HFFc6 (cell line): ENCODE results near the gene BICDL1. TPM values are rescaled to one million over a fixed set of nuclear protein-coding genes. Genes with fewer than 3 reads are reported as not detected.

ENCODE experiments used
- DNase-seq: peaks from one replicate; pipeline ENCODE4 v3.0.0-alpha.2; 2018
- H3K27ac Mint-ChIP-seq: 2 replicates; pipeline ENCODE4 v1.8.0; 2020; ENCODE audit warnings: mild to moderate bottlenecking, mixed read lengths
- H3K27me3 Mint-ChIP-seq: 2 replicates; pipeline ENCODE4 v1.8.0; 2021; ENCODE audit warnings: mild to moderate bottlenecking, moderate library complexity, mixed read lengths; ENCODE audit not compliant: insufficient read depth
- H3K36me3 Mint-ChIP-seq: 2 replicates; pipeline ENCODE4 v1.8.0; 2021; ENCODE audit warnings: low read depth, mixed read lengths
- H3K4me1 Mint-ChIP-seq: 2 replicates; pipeline ENCODE4 v1.8.0; 2020; ENCODE audit warnings: low read depth, mixed read lengths
- H3K4me3 Mint-ChIP-seq: 2 replicates; pipeline ENCODE4 v1.8.0; 2020; ENCODE audit warnings: mild to moderate bottlenecking, moderate library complexity, mixed read lengths
- H3K9me3 Mint-ChIP-seq: 2 replicates; pipeline ENCODE4 v1.8.0; 2020; ENCODE audit warnings: mild to moderate bottlenecking, mixed read lengths
- total RNA-seq, 6 experiments: library from RNA; stranded (reverse); fragmentation: NEBNext Ultra II Directional; extraction: Animal tissue kit (Norgen Biotek cat#: 25700); gene quantifications; 2 replicates in 1 of 6; 3 replicates in 5 of 6; pipeline ENCODE4 v1.2.3, GENCODE V29; 2021
- TF ChIP-seq, protein P1 (sequence below): fragments of 200-600 bp; sonication (generic); IDR thresholded peaks from 2 replicates; pipeline ENCODE4 v1.5.0; 2021; ENCODE audit warnings: antibody characterized with exemption, mild to moderate bottlenecking

Gene BICDL1
- total RNA-seq, 6 experiments from 2014 or later = 0.05 TPM; not detected in 5

DNA sequence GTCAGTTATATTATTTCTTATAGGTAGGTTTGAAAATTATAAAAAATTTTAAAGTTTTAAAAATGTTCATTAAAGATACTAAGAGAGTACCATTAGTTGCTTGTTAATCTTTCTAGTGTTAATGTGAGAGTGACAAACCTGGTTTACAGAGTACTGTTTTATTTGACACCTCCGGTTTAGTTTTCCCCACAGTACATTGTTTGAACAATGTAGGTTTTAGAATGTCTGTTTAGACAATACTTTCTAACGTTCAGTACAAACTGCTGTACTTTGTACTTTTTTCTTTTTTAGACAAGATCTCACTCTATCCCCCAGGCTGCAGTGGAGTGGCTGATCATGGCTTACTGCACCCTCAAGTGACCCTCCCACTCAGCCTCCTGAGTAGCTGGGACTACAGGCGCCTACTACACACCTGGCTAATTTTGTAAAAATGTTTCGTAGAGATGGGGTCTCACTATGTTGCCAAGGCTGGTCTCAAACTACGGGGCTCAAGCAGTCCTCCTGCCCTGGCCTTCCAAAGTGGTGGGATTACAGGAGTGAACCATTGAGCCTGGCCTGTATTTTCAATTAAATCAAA, 3.2 kb downstream of the BICDL1 start:
- TF ChIP-seq, protein P1, sequence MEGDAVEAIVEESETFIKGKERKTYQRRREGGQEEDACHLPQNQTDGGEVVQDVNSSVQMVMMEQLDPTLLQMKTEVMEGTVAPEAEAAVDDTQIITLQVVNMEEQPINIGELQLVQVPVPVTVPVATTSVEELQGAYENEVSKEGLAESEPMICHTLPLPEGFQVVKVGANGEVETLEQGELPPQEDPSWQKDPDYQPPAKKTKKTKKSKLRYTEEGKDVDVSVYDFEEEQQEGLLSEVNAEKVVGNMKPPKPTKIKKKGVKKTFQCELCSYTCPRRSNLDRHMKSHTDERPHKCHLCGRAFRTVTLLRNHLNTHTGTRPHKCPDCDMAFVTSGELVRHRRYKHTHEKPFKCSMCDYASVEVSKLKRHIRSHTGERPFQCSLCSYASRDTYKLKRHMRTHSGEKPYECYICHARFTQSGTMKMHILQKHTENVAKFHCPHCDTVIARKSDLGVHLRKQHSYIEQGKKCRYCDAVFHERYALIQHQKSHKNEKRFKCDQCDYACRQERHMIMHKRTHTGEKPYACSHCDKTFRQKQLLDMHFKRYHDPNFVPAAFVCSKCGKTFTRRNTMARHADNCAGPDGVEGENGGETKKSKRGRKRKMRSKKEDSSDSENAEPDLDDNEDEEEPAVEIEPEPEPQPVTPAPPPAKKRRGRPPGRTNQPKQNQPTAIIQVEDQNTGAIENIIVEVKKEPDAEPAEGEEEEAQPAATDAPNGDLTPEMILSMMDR = no peak
- no peaks in the 10 kb centered on the region for H3K36me3 Mint-ChIP-seq
- H3K4me1 Mint-ChIP-seq = peaks cover 8% of the 10 kb centered on the region; the same call in 1 of the 2 replicates
- H3K27me3 Mint-ChIP-seq = peaks cover 22% of the 10 kb centered on the region
- no peak for DNase-seq
- no peak overlapping the region for H3K4me3 Mint-ChIP-seq
- H3K27ac Mint-ChIP-seq = no peak overlapping the region
- no peaks in the 10 kb centered on the region for H3K9me3 Mint-ChIP-seq

DNA sequence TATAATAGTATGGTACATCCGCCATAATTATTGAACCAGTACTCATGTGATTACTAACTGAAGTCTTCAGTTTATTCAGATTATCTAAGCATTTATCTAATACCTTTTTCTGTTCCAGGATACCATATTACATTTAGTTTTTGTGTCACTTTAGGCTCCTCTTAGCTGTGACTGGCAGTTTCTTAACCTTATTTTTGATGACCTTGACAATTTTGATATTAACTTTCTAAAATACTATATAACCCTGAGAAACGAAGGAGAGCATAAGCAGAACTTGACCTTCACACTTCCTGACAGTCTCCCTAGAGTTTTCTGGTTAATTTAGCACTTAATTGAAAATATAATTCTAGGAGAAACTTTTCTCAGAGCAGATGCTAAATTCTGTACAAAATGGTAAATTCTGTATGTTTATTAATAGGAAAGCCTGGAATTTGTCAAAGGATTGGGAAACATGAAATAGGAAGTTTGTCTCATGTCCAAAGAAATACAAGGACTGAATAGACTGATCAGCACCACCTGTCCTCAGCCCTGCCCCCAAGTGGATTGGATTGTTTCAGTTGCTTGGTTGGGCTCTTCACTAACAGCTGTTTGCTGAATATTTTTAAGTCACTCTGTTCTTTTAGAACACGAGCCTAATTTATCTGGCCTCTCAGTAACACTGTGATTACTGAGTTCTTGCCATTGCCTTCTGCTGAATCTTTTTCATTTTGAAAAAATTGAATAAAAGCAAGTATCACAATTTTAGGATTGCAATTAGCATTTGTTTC, 6.0 kb downstream of the BICDL1 start:
- Mint-ChIP-seq H3K4me1 (peaks cover 6% of the 10 kb centered on the region; the same call in 1 of the 2 replicates), H3K9me3 (no peaks in the 10 kb centered on the region), H3K36me3 (no peaks in the 10 kb centered on the region), H3K27me3 (peaks cover 21% of the 10 kb centered on the region), H3K4me3 (no peak overlapping the region), H3K27ac (no peak overlapping the region)
- TF ChIP-seq, protein P1 = no peak
- no peak for DNase-seq

DNA sequence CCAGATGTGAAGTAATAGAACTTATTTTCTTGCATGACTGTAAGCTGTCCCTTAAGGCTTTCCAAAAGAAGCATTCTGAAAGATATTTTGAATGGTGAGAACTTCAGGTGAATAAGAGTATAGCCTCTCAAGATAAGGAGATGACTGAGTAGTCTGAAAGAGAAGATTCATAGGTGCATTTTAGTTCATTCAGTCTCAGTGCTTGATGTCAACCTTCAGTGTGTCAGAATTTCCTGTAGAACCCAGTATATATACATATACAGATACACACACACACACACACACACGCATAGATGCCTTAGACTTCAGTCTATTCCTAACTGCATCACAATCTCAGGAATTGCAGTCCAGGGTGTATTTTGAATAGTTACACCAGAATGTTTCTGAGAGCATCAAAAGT, 7.4 kb downstream of the BICDL1 start:
- peaks cover 6% of the 10 kb centered on the region; the same call in 1 of the 2 replicates for H3K4me1 Mint-ChIP-seq
- no peaks in the 10 kb centered on the region for H3K9me3 Mint-ChIP-seq
- H3K27me3 Mint-ChIP-seq = peaks cover 22% of the 10 kb centered on the region
- no peak for DNase-seq
- H3K36me3 Mint-ChIP-seq = no peaks in the 10 kb centered on the region
- TF ChIP-seq, protein P1 = no peak
- no peak overlapping the region for H3K4me3 Mint-ChIP-seq
- H3K27ac Mint-ChIP-seq = no peak overlapping the region

DNA sequence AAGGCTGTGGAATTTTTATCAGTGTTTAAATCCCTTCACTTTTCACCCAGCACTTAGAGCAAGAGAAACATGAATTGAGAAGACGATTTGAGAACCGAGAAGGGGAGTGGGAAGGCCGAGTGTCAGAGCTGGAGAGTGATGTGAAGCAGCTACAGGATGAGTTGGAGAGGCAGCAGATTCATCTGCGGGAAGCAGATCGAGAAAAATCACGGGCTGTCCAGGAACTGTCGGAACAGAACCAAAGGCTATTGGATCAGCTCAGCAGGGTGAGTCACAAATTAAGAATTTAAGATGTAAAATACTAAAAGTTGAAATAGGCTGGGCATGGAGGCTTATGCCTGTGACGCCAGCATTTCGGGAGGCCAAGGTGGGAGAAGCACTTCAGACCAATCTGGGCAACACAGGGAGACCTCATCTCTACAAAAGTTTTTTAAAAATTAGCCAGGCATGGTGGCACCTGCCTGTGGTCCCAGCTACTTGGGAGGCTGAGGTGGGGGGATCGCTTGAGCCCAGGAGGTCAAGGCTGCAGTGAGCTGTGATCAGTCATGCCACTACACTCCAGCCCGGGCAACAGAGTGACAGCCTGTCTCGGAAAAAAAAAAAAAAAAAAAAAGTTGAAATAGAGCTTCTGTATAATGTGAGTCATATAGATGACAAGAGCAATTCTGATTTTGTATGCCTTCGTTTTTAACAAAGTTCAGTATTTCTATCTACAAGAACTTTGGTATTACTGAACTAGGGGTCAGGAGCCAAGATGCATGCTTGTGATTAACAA, 9.6 kb downstream of the BICDL1 start:
- Mint-ChIP-seq H3K4me3 (no peak overlapping the region), H3K27me3 (peaks cover 16% of the 10 kb centered on the region), H3K36me3 (no peaks in the 10 kb centered on the region), H3K27ac (no peak overlapping the region), H3K4me1 (peaks cover 6% of the 10 kb centered on the region; the same call in 1 of the 2 replicates), H3K9me3 (no peaks in the 10 kb centered on the region)
- DNase-seq = no peak
- TF ChIP-seq, protein P1 = no peak

DNA sequence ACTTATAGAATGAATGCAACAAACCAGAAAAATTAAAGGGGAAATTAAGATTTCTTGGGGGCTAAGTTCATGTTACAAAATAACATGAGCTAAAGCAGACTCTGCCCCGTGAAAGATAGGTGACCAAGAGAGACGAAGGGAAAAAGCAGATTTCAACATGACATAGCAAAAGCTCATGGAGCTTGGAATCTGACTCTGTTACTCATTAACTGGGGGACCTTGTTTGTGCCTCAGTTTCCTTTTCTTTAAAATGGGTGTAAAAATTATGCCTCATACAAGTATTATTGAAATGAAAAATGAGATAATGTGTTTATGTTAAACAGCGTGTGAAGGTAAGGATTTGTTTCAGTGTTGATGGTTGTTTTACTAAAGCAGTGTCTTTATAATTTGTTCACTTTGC, 11.5 kb downstream of the BICDL1 start:
- peaks cover 19% of the 10 kb centered on the region for H3K27me3 Mint-ChIP-seq
- H3K36me3 Mint-ChIP-seq = no peaks in the 10 kb centered on the region
- H3K4me1 Mint-ChIP-seq = peaks cover 6% of the 10 kb centered on the region; the same call in 1 of the 2 replicates
- TF ChIP-seq, protein P1 = no peak
- no peaks in the 10 kb centered on the region for H3K9me3 Mint-ChIP-seq
- H3K4me3 Mint-ChIP-seq = no peak overlapping the region
- no peak for DNase-seq
- no peak overlapping the region for H3K27ac Mint-ChIP-seq
